DMS53 treated with DMSO at 0.1 percent for 48 hours (cell line): ENCODE measurements around the gene GDF7.

Experiments used
- DNase-seq: peaks from one replicate; lab custom pipeline; 2025; ENCODE audit not compliant: unreplicated experiment; lab: John Stamatoyannopoulos, UW

Gene GDF7

DNA sequence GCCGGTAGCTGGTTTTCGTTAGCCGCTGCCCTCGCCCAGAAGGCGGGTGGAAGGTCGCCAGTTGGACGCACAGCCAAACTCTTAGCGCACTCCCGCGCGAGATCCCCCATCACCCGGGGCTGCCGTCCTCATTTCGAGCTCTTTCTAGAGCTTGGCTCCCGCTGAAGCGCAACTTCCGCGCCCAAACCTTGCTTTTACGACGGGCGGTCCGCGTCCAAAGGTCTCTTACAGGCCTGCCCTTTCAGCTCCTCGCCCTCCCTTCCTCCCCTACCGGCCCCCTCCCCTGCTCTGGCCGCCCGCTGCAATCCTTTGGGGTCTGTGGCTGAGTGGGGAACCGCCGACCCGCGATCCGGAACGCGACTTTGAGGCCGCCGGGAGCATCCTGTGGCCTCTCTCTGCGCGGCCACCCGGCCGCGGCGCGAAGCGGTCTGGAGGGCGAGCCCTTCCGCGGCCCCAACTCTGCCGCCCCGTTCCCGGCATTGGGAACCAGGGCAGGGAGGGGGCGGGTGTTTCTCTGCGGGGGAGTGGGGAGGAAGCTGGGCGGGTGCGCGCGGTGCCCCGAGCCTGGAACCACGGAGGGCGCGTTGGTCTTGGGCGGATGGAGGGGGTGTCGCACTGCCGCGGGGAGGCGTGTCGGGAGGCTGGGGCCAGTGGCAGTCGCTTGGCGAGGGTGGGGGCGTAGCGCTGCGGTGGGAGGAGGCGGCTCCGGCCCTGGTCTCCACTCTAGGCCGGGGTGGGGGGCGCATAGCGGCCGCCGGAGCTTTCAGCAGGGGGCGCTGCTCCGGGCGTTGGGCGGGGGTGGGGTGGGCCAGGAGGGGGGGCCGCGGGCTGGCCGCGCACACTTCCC is at the start of gene GDF7:
TSS of gene GDF7 (plus strand) at position 841 of the 847 bp plus-strand sequence. CDS start 96 bp downstream, outside the sequence.
- no peak for DNase-seq

DNA sequence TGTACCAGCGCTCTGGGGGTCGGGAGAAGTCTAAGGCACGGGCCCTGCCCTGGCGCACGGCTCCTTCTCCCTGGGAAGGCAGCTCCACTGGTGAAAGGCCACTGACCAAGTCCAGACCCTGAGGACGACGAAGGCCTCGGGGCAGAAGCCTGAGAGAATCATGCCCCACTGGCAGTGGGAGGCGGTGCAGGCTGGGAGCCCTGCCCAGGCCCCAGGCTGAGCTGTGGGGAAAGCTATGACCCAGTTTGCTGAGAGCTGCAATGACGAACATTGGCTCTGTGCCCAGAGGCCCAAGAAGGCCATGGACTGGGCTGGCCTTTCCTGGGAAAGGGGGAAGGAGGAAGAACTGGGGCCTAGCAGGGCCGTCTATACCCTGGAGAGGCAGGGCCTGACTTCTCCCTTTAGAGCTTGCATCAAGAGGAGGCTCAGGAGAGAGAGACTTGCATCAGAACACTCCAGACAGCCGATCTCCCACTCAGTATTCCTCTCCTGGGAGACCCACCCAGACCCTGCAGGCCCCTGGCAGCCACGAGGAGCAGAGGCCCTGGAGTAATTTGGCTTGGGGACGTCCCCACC is 49.0 kb upstream of the GDF7 start:
- DNase-seq: peak; percentile 76

DNA sequence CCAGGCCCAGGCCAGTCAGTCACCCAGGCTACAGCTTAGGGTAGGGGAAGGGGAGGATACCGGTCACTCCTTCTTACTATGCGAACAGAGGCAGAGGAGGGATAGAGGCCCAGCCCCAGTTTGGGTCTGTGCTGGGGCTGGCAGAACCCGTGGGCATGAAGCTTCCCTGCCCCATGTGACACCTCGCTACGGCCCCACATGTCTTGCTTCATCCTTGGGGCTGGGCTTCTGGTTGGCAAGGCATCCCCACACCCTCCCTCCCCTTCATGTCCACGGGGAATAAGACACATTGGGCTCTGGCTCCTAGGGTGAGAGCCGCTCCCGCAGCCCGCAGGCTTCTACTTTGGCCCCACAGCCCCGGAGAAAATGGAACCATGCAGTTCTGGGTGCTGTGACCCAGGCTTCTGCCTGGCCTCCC is 48.5 kb upstream of the GDF7 start:
- no peak for DNase-seq

DNA sequence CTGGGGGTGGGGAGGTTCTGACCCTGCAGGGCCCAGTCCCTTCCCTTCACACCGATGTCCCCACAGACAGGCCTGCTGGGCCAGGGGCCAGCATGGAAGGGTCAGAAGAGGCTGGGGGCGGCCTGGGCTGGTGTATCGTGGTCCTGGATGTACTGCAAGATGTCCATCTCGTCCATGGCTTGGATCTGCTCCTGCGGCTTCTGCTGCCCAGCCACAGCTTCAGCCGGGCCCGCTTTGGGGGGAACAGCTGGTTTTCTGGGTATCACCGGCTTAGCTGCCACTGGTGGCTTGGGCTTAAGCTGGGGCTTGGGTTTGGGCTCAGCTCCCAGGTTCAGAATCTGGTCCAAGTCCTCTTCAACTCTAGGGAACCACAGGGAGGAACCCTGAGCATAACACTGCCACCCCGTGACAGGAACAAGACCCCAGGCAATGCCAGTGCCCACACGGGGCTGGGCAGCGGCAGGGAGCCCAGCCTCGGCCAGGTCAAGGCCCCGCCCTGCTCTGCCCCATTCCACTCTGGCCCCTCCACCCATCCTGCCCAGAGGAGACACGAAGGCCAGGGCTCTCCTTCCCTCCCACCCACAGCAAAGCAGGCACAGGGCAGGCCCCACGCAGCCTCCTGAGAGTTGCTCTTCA is 47.9 kb upstream of the GDF7 start:
- no peak for DNase-seq

DNA sequence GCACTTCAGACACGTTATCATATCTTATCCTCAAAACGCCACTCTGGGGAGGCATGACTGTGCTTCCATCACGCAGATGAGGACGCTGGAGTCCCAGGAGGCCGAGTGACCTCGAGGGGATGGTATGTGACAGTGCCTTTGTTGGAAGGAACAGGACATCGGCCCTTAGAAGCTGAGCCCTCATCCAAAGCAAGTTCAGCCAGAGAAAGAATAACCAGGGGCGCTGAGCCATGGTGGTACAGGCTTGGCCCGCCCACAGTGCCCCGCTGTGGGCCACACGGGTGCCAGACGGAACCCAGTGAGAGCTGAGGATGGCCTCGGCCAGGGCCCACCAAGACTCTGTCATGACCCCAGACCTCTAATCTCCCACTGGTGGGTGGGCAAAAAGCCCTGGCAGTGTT is 47.3 kb upstream of the GDF7 start:
- no peak for DNase-seq

DNA sequence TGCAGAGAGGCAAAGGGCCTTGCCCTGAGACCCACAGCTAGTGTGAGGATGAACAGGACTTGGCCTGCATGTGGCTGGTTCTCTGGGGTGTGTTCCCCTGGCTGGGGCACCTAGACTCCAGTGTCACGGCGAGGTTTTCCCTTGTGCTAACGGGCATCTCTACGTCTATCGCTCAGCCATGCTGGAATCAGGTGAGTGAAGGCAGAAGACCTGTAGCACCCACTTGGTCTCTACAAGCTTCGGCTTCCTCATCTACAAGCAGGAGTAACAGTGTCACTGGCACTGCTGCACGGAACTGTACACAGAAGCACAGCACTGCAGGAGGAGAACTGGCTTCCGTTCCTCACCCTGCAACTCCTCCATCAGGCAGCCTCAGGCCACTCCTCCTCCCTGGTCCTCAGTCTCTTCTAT is 46.7 kb upstream of the GDF7 start:
- DNase-seq: no peak

DNA sequence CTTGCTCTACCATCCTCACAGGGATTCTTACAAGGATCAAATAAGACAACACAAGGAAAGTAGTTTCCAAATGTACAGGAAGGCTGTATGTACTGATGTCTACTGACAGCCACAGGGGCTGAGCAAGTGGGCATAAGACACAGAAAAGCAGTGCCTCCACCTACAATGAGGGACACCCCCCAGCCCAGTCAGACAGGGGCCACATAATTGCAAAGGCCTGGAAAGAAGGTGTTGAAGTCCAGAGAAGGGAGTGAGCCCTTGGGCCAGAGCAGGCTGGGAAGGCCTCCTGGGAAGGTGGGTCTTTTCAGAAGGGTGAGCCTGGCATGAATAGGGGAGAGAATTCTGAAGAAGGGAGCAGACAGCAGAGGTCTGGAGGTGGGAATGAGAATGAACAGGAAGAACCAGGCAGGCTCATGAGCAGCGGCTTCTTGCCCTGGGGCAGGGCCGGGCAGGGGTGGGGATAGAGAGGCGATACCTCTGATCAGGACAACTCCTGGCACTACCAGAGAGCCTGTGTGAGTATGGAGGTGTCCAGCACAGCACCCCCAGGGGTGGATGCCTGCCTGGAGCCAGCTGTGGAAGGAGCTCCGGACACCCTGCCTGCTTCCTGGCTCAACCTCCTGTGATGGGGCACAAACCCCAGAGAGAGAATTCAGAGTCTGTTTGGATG is 46.1 kb upstream of the GDF7 start:
- no peak for DNase-seq

DNA sequence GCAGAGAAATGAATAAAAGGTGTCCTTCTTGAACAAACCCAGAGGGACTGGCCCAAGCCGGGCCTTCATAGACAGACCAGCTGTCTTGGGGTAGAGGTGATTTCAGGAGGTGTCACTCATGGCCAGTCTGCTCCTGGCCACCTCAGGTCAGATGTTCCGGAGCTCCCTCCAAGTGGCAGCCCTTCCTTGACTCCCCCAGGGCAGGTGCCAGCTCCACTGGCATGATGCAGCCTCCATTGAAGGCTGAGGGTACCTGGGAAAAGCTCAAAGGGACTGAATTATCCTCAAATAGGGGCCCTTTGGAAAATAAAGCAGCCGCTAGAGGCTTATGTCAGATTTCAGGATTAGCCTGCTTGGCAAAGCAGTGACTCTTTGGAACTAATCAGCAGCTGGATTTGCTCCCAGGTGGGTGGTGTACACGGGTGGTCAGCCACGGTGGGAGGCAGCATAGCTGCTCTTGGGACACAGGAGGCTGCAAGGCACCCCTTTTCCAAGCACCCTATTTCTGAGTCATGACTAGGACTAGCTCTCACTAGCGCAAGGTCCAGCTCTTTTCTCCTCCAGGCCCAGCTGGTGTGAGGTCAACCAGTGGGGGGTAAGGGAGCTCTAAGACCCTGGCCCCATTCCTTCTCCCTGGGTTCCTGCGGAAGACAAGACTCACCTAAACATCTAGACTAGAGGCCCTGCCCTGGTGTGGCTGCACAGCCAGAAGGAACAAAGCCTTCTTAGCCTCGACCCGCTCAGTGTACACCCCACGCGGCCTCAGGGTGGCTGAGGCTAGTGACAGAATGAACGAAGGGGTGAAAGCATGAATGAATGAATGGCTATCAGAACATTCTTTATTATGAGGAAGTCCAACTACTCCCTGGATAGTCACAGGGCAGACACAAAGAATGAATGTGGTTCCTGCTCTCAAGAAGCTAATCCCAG is 45.3 kb upstream of the GDF7 start:
- DNase-seq: no peak

DNA sequence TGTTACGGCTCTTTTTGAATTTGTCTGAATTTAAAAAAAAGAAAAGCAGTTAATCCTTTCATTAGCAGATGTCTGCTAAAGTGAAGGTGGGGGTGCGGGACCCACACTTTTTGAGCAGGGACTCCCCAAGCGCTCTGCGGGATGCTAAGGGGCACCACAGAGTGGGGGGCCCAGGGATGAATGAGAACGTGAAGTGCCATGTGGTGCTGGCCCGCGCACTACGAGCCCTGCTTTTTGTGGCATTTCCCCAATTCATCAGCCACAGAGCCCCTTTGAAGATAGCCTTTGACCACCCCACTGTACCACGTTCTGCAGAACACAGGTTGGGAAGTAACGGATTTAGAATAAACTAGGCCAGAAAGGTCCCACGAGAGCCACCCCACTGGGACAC is 44.7 kb upstream of the GDF7 start:
- DNase-seq: no peak

DNA sequence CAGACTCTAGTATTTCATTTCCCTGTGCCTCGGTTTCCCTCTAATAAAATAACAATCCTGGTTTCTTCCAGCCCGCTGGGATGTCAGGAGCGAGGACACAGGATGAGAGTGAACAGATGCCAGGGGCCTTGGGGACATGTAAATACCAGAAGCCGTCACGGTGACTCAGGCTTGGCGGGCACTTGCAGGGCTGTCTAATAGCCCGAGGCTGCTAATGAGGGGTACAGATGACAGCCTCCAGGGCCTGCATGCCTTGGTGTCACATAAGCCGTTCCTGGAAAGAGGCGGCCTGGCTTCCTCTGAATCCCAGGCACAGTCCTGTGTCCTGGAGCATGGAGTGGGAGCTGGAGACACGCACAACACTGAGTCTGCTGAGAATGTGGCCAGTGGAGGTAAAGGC is 44.2 kb upstream of the GDF7 start:
- no peak for DNase-seq

DNA sequence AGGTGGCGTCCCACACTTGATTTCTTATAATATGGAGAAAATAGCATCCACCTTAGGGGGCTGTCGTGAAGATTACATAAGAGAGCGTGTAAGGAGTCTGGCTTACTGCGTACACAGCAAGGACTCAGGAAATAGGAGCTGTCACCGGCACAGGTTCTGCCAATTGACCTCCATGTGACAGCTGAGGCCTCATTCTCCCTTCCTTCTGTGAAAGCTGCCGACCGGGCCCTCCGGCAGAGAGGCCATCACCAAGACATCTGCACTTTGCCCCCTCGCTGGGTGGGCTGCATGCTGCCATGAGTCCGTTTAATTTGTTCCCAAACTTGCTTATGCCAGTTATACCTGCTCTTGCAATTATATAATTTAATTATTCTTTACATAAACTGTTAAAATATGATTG is 43.7 kb upstream of the GDF7 start:
- no peak for DNase-seq

DNA sequence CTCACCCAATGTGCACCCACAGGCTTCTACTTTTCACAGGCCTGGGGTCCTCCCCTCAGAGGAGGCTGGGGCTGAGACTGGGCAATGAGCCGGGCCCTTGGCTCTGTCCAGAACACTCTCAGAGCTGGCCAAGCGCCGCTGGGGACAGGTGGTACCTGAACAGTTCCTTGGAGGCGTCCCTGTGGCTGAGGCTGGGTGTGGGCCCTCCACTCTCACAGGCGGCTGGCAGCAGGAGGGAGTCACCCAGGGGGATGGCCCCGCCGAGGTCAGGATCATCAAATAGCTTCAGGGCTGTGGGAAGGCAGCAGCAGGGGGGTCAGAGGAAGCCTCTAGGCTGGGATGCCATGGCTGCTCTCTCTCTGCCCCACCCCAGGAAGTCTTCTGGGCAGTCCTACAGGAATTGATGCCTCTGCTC is 43.2 kb upstream of the GDF7 start:
- DNase-seq: no peak

DNA sequence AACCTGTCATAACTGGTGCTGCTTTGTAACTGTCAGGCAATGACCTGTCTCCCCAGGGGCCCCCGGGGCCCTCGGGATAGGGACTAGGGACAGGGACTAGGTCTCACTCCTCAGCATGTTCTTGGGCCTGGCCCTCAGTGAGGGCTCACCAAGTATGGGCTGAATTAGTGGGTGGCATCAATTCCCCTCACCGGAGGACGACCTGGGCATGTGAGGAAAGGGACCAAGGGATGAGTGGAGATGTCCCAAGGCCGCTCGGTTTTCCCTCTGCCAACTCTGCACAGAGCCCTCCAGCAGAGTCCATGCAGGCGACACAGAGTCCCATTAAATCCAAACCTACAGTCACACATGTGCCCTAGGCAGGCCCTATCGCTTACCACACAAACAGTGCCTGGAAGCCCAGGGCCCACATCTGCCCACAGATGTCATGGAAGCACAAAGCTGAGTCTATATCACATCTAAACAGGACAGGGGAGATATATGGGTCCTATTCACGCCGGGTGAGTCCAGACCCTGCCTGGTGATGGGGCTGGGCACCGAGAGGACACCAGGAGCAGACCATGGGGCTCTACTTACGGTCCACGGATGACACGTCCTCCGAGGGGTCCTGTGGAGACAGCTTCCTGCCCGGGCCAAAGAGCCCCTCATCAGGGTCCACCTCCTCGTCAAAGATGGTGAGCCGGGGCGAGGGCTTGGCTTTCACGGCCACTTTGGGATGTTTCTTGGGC is 42.6 kb upstream of the GDF7 start:
- DNase-seq: no peak

DNA sequence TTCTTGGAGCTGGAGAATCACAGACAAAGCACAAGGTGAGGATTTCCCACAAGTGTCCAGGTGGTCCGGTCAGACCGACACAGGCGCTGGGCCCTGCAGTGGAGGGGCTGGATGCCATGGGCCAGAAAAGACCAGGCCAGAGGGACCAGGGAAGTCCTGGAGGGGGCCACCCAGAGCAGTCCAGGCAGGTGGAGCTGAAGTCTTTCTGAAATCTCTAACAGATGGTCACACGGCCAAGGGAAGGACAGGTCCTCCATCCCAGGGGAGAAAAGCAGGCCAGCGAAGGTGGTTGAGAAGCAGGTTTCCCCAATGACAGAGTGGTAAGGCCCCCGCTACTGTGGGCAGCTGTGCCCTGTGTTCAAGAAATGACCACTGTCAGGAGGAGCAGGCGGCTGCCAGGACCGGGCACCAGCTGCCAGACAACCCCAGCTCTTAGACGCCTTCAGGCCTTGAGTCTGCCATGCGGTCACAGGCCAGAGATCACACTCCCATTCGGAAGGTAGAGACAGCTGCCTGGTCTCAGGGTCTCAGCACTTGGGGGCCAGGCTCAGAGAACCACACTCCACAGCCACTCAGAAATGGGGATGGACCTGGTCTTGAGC is 42.0 kb upstream of the GDF7 start:
- no peak for DNase-seq

DNA sequence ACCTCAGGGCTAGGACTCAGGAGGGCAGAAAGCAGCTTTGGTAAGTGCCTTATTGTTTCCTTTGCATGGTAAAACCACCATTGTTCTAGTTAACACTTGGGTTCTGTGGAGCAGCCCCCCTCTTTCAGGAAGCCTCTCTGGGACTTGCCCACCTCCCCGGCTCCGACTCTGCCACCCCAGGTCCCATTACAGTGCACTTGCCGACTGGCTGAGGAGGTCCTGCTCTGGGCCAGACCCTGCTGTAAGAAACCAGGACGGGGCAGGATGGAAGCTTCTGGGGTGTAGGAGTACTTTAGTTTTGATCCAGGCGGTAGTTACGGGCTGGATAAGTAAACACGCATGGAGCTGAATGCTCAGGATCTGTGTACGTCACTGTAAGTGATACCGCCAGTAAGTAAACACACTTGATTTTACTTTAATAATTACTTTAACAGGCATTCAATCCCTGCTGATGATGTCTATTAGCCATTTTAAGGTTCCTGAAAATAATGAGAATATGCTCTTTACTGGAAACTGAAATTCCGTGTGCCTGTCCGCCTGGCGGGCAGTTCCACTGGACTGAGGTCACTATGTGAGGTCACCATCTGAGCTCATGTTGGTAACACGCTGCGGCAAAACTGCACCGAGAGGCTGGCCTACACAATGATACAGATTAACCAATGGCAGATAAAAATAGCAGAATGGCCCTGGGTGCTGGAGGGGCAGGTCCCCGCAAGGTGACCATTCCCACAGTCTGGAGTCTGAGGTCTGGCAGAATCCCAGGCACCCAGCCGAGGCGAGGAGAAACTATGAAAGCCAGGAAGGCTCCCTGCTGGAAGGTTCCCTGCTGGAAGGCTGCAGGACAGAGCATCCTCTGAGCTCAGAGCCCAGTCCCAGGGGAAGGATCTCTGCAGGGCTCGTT is 41.2 kb upstream of the GDF7 start:
- DNase-seq: peak; percentile 51

DNA sequence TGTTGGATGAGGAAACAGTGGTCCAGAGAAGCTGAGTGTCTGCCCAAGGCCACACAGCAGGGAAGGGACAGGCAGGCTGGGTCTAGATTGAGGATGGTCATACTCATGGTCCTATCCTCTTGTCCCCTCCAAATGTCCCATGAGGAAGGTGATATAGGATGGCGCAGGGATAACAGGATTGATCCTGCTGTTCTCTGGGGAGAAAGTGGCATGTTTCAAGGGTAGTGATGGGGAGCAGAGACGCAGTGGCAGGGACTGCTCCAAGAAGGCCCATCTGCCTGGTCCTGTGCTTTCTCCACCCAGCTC is 40.6 kb upstream of the GDF7 start:
- no peak for DNase-seq

DNA sequence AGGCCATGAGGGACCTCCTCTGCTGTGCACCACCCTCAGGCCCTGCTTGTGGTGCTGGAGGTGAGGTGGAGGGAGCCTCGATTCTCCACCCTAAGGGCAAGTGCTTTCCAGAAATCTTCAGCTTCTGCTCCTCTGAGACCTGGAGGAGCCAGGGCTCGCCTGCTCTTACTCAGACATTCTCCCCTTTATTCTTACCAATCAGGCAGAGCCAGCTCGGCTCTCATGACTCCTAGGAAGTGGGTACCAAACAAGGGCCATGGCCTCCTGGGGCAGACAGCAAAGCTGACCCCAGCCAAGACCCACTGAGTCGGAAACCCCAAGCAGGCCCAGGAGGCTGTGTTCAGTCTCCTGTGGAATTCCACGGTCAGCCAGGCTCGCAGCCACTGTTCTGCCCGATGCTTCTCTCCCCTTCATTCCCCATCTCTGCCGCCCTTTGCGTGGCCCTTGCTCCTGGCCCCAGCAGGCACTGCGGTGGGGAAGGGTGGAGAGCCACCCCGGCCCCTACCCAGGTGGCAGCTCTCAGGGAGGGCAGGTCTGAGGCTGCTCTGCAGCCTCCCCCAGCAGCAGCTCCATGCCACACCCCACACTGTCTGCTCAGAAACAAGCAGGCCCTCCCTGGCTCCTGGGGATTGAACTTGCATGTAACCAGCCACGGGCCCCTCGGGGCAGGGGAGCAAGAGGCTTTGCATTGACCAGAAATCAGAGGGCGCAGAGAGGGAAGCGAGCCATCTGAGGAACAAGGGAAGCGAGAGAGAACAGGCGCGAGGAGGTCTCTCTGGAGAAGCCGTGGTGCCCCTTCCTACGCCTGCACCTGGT is 40.0 kb upstream of the GDF7 start:
- no peak for DNase-seq
